OCI-LY7 (cell line): ENCODE results near the gene SUSD4. TPM values are rescaled to one million over a fixed set of nuclear protein-coding genes. Genes with fewer than 3 reads are reported as not detected.

Experiments
- BruUV-seq: library from RNA; stranded (reverse); fragments of 400-500 nt; replicated peaks from 2 replicates; lab custom pipeline; 2021; lab: Mats Ljungman, UMichigan
- CTCF ChIA-PET: fragments of 300-600 bp; sonication (Branson Sonifier 250); formaldehyde crosslinking; loops from one replicate; lab custom pipeline; 2022; ENCODE audit warnings: antibody characterized with exemption; ENCODE audit not compliant: unreplicated experiment; lab: Charles Lee
- POLR2A ChIA-PET: fragments of 300-600 bp; sonication (Branson Sonifier 250); formaldehyde crosslinking; loops from one replicate; lab custom pipeline; 2022; ENCODE audit warnings: antibody characterized with exemption; lab: Charles Lee
- DNase-seq: peaks from one replicate; pipeline ENCODE4 v3.0.0-alpha.2; 2015; ENCODE audit warnings: low spot score
- H2AFZ ChIP-seq: fragments of 200-600 bp; sonication (generic), shearing (Covaris generic); 2 replicates; pipeline ENCODE4 v1.6.1; 2014; ENCODE audit warnings: mild to moderate bottlenecking, antibody characterized with exemption, low read length, moderate library complexity
- H3K27ac ChIP-seq: fragments of 200-600 bp; sonication (generic); 2 replicates; pipeline ENCODE4 v1.5.1; 2014; ENCODE audit warnings: mixed run types, low read depth, mild to moderate bottlenecking, moderate library complexity, low read length, inconsistent platforms; ENCODE audit not compliant: poor library complexity, severe bottlenecking
- H3K36me3 ChIP-seq: fragments of 200-600 bp; sonication (generic); 2 replicates; pipeline ENCODE4 v1.6.1; 2014; ENCODE audit warnings: mild to moderate bottlenecking, antibody characterized with exemption, low read length, moderate library complexity, mixed read lengths; ENCODE audit not compliant: insufficient read depth
- H3K4me1 ChIP-seq: fragments of 200-600 bp; sonication (generic); 2 replicates; pipeline ENCODE4 v1.5.1; 2014; ENCODE audit warnings: mild to moderate bottlenecking, low read length; ENCODE audit not compliant: insufficient read depth, poor library complexity, severe bottlenecking
- H3K4me2 ChIP-seq: fragments of 200-600 bp; sonication (generic); 2 replicates; pipeline ENCODE4 v1.6.1; 2014; ENCODE audit warnings: mild to moderate bottlenecking, low read length
- H3K4me3 ChIP-seq: fragments of 200-600 bp; sonication (generic); 2 replicates; pipeline ENCODE4 v1.5.1; 2014; ENCODE audit warnings: mild to moderate bottlenecking, low read depth, low read length; ENCODE audit not compliant: poor library complexity, severe bottlenecking
- H3K79me2 ChIP-seq: fragments of 200-600 bp; sonication (generic); 2 replicates; pipeline ENCODE4 v1.6.1; 2016; ENCODE audit warnings: low read depth, mild to moderate bottlenecking, low read length, moderate library complexity, mixed read lengths; ENCODE audit not compliant: insufficient read depth
- H3K9me2 ChIP-seq: fragments of 200-600 bp; sonication (generic); 2 replicates; pipeline ENCODE4 v1.6.1; 2016; ENCODE audit warnings: mild to moderate bottlenecking, low read length, mixed read lengths; ENCODE audit not compliant: insufficient read depth
- H3K9me3 ChIP-seq: fragments of 200-600 bp; sonication (generic); 2 replicates; pipeline ENCODE4 v1.6.1; 2014; ENCODE audit warnings: mild to moderate bottlenecking, mixed run types, low read length, mixed read lengths
- H4K20me1 ChIP-seq: fragments of 200-600 bp; sonication (generic); 2 replicates; pipeline ENCODE4 v1.6.1; 2014; ENCODE audit warnings: mild to moderate bottlenecking, antibody characterized with exemption, low read length, moderate library complexity, mixed read lengths; ENCODE audit not compliant: insufficient read depth
- EZH2phosphoT487 ChIP-seq: fragments of 200-600 bp; sonication (generic); IDR thresholded peaks from 2 replicates; pipeline ENCODE4 v1.6.1; 2018; ENCODE audit warnings: low read depth, borderline replicate concordance, mild to moderate bottlenecking, mixed run types, antibody characterized with exemption, low read length, moderate library complexity, mixed read lengths
- intact Hi-C: fragments of 100-400 bp; cut with micrococcal nuclease; formaldehyde crosslinking; loops from one replicate; pipeline ENCODE4 v1.10.0; 2022; ENCODE audit not compliant: unreplicated experiment
- total RNA-seq, 2 experiments: library from RNA; depleted of rRNA in 1 of 2; stranded (reverse); fragments of >200 nt in 1 of 2; shearing (Covaris generic) in 1 of 2; gene quantifications; 2 replicates each; pipeline ENCODE4 v1.2.3, GENCODE V29; 2014 to 2022
- TF ChIP-seq, protein P1 (sequence below): fragments of 200-600 bp; sonication (generic); conservative IDR thresholded peaks from 2 replicates; pipeline ENCODE4 v1.5.1; 2014; ENCODE audit warnings: mild to moderate bottlenecking, antibody characterized with exemption, low read length, moderate library complexity, mixed read lengths

Gene SUSD4
- total RNA-seq, 2 experiments from 2014 or later: 0.42 TPM; not detected in 1

DNA sequence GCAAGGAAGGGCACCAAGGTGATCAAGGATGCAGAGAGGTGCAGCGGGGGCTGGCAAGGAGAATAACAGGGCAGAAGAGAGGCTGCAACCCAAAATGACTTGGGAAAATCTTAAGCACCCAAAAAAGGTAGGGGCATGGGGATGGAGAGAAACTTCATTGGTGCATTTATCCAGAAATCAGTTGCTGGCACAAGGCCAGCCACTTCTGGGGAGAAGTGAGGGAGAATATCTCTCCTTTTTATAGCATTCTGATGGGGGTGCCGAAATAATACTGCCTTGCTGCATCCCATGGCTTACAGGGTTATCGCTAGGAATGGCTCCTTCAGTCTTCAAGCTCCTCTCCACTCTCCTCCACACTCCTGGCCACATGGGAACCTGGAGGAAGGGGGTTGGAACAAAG is 47.9 kb downstream of the SUSD4 start:
- TF ChIP-seq, protein P1, sequence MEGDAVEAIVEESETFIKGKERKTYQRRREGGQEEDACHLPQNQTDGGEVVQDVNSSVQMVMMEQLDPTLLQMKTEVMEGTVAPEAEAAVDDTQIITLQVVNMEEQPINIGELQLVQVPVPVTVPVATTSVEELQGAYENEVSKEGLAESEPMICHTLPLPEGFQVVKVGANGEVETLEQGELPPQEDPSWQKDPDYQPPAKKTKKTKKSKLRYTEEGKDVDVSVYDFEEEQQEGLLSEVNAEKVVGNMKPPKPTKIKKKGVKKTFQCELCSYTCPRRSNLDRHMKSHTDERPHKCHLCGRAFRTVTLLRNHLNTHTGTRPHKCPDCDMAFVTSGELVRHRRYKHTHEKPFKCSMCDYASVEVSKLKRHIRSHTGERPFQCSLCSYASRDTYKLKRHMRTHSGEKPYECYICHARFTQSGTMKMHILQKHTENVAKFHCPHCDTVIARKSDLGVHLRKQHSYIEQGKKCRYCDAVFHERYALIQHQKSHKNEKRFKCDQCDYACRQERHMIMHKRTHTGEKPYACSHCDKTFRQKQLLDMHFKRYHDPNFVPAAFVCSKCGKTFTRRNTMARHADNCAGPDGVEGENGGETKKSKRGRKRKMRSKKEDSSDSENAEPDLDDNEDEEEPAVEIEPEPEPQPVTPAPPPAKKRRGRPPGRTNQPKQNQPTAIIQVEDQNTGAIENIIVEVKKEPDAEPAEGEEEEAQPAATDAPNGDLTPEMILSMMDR: no peak
- TF ChIP-seq EZH2phosphoT487: no peak
- Histone ChIP-seq H3K4me2 (no peak overlapping the region), H3K36me3 (no peaks in the 10 kb centered on the region), H3K9me2 (no peaks in the 10 kb centered on the region), H4K20me1 (no peaks in the 10 kb centered on the region), H3K9me3 (no peaks in the 10 kb centered on the region), H3K27ac (no peak overlapping the region), H3K4me1 (no peaks in the 10 kb centered on the region), H2AFZ (no peak overlapping the region), H3K4me3 (no peak overlapping the region), H3K79me2 (no peaks in the 10 kb centered on the region)
- ChIA-PET POLR2A (no interaction called here), CTCF (no interaction called here)
- no peak for DNase-seq
- intact Hi-C loops: no loop called here
- BruUV-seq: no TSS peak

- TF ChIP-seq, protein P1: no peak
- TF ChIP-seq EZH2phosphoT487: no peak
- intact Hi-C loops: no loop called here
- H2AFZ ChIP-seq: no peak overlapping the region
- DNase-seq: no peak
- no peaks in the 10 kb centered on the region for H3K9me3 ChIP-seq
- H3K4me1 ChIP-seq: no peaks in the 10 kb centered on the region
- no peak overlapping the region for H3K4me3 ChIP-seq
- H3K27ac ChIP-seq: no peak overlapping the region
- no peaks in the 10 kb centered on the region for H3K36me3 ChIP-seq
- POLR2A ChIA-PET: no interaction called here
- no TSS peak for BruUV-seq
- H4K20me1 ChIP-seq: no peaks in the 10 kb centered on the region
- H3K79me2 ChIP-seq: no peaks in the 10 kb centered on the region
- CTCF ChIA-PET: no interaction called here
- H3K9me2 ChIP-seq: no peaks in the 10 kb centered on the region
- no peak overlapping the region for H3K4me2 ChIP-seq
Observed at GRCh38 chr1:223315665-223316064, 48.3 kb downstream of the SUSD4 start.

GRCh38 chr1:223313415-223313754 is 50.6 kb downstream of the SUSD4 start:
- Histone ChIP-seq H3K27ac (no peak overlapping the region), H4K20me1 (no peaks in the 10 kb centered on the region), H3K36me3 (no peaks in the 10 kb centered on the region), H2AFZ (no peak overlapping the region), H3K4me3 (no peak overlapping the region), H3K9me3 (no peaks in the 10 kb centered on the region), H3K79me2 (no peaks in the 10 kb centered on the region), H3K4me2 (no peak overlapping the region), H3K9me2 (no peaks in the 10 kb centered on the region), H3K4me1 (no peaks in the 10 kb centered on the region)
- no peak for DNase-seq
- CTCF ChIA-PET: no interaction called here
- BruUV-seq: no TSS peak
- intact Hi-C loops: no loop called here
- TF ChIP-seq, protein P1: no peak
- POLR2A ChIA-PET: no interaction called here
